PC-9 (cell line): ENCODE results near the gene TNPO2. TPM values are rescaled to one million over a fixed set of nuclear protein-coding genes. Genes with fewer than 3 reads are reported as not detected.

Source experiments
- BruUV-seq: library from RNA; stranded (reverse); fragments of 400-500 nt; replicated peaks from 2 replicates; lab custom pipeline; 2021; lab: Mats Ljungman, UMichigan
- CTCF ChIA-PET: fragments of 300-600 bp; sonication (Branson Sonifier 250); formaldehyde crosslinking; loops from one replicate; lab custom pipeline; 2022; ENCODE audit warnings: antibody characterized with exemption; lab: Charles Lee
- POLR2A ChIA-PET: fragments of 300-600 bp; sonication (Branson Sonifier 250); formaldehyde crosslinking; loops from one replicate; lab custom pipeline; 2022; ENCODE audit warnings: antibody characterized with exemption; ENCODE audit not compliant: unreplicated experiment; lab: Charles Lee
- DNase-seq, 2 experiments: peaks; one replicate each; pipeline versions ENCODE4 v3.0.0 to v3.0.0-alpha.2; 2015 to 2022; ENCODE audit warnings: mixed read lengths in 1 of 2
- H2AFZ ChIP-seq: fragments of 200-600 bp; sonication (generic); 2 replicates; pipeline ENCODE4 v1.8.1; 2017; ENCODE audit warnings: antibody characterized with exemption
- H3F3A ChIP-seq: fragments of 200-600 bp; sonication (generic); 2 replicates; pipeline ENCODE4 v1.8.1; 2017; ENCODE audit warnings: antibody characterized with exemption, mild to moderate bottlenecking, low read depth; ENCODE audit not compliant: insufficient read depth
- H3K27ac ChIP-seq: fragments of 200-600 bp; sonication (generic); 2 replicates; pipeline ENCODE4 v1.6.1; 2016; ENCODE audit warnings: mixed run types
- H3K27me3 ChIP-seq: fragments of 200-600 bp; sonication (generic); 2 replicates; pipeline ENCODE4 v1.6.1; 2016; ENCODE audit warnings: low read depth, mixed run types; ENCODE audit not compliant: insufficient read depth
- H3K36me3 ChIP-seq: fragments of 200-600 bp; sonication (generic); 2 replicates; pipeline ENCODE4 v1.6.1; 2016; ENCODE audit warnings: low read depth, mixed run types
- H3K4me1 ChIP-seq: fragments of 200-600 bp; sonication (generic); replicated peaks from 2 replicates; pipeline ENCODE4 v1.6.1; 2016; ENCODE audit warnings: mixed run types; ENCODE audit not compliant: insufficient read depth
- H3K4me2 ChIP-seq: fragments of 200-600 bp; sonication (generic); 2 replicates; pipeline ENCODE4 v1.6.1; 2017; ENCODE audit warnings: mixed run types
- H3K4me3 ChIP-seq: fragments of 200-600 bp; sonication (generic); 2 replicates; pipeline ENCODE4 v1.6.1; 2016; ENCODE audit warnings: mixed run types
- H3K79me2 ChIP-seq: fragments of 200-600 bp; sonication (generic); 2 replicates; pipeline ENCODE4 v1.6.1; 2017; ENCODE audit warnings: low read depth, mixed run types
- H3K9me2 ChIP-seq: fragments of 200-600 bp; sonication (generic); 2 replicates; pipeline ENCODE4 v1.8.1; 2017; ENCODE audit warnings: mild to moderate bottlenecking; ENCODE audit not compliant: insufficient read depth
- H3K9me3 ChIP-seq: fragments of 200-600 bp; sonication (generic); 2 replicates; pipeline ENCODE4 v1.8.1; 2016; ENCODE audit warnings: low read depth; ENCODE audit not compliant: insufficient read depth
- H4K20me1 ChIP-seq: fragments of 200-600 bp; sonication (generic); 2 replicates; pipeline ENCODE4 v1.8.1; 2017; ENCODE audit not compliant: insufficient read depth
- CTCF ChIP-seq: fragments of 200-600 bp; sonication (generic); conservative IDR thresholded peaks from 2 replicates; pipeline ENCODE4 v1.6.1; 2017; ENCODE audit warnings: mixed run types, antibody characterized with exemption, mild to moderate bottlenecking, moderate library complexity
- EZH2 ChIP-seq: fragments of 200-600 bp; sonication (generic); IDR thresholded peaks from 2 replicates; pipeline ENCODE4 v1.8.0; 2017; ENCODE audit warnings: antibody characterized with exemption, low read depth
- intact Hi-C: fragments of 100-400 bp; cut with micrococcal nuclease; formaldehyde crosslinking; loops from one replicate; pipeline ENCODE4 v1.10.0; 2022; ENCODE audit not compliant: unreplicated experiment
- total RNA-seq: library from RNA; stranded (reverse); gene quantifications from 2 replicates; pipeline ENCODE4 v1.2.3, GENCODE V29; 2021

Gene TNPO2
- total RNA-seq, 1 experiment from 2014 or later, result 77.5 TPM

GRCh38 chr19:12711187-12711586, 12.5 kb downstream of the TNPO2 start:
- TF ChIP-seq EZH2 (no peak), CTCF (no peak)
- ChIA-PET CTCF (no interaction called here), POLR2A (no interaction called here)
- Histone ChIP-seq H3K27me3 (no peaks in the 10 kb centered on the region), H3K4me1 (no peaks in the 10 kb centered on the region), H3K9me2 (no peaks in the 10 kb centered on the region), H3K27ac (no peak overlapping the region), H3K9me3 (no peaks in the 10 kb centered on the region), H3F3A (peaks cover 45% of the 10 kb centered on the region), H3K36me3 (peaks cover 44% of the 10 kb centered on the region), H3K4me2 (no peak overlapping the region), H3K79me2 (peaks cover 13% of the 10 kb centered on the region; the same call in 1 of the 2 replicates), H2AFZ (no peak overlapping the region), H4K20me1 (peaks cover 12% of the 10 kb centered on the region), H3K4me3 (no peak overlapping the region)
- no TSS peak for BruUV-seq
- no peak for DNase-seq
- intact Hi-C loops, result no loop called here

DNA sequence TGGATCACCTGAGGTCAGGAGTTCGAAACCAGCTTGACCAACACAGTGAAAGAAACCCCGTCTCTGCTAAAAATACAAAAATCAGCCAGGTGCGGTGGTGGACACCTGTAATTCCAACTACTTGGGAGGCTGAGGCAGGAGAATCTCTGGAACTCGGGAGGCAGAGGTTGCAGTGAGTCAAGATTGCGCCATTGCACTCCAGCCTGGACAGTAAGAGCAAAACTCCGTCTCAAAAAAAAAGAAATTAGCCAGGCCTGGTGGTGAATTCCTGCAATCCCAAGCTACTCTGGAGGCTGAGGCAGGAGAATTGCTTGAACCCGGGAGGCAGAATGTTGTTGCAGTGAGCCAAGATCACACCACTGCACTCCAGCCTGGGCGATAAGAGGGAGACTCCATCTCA, 15.1 kb downstream of the TNPO2 start:
- TF ChIP-seq EZH2 (no peak), CTCF (no peak)
- Histone ChIP-seq H3F3A (peaks cover 36% of the 10 kb centered on the region), H3K9me3 (no peaks in the 10 kb centered on the region), H3K27ac (no peak overlapping the region), H4K20me1 (peaks cover 14% of the 10 kb centered on the region), H3K36me3 (peaks cover 46% of the 10 kb centered on the region), H3K79me2 (no peaks in the 10 kb centered on the region; the same call in 1 of the 2 replicates), H3K4me3 (no peak overlapping the region), H3K4me1 (no peaks in the 10 kb centered on the region), H3K9me2 (no peaks in the 10 kb centered on the region), H3K27me3 (no peaks in the 10 kb centered on the region), H3K4me2 (no peak overlapping the region), H2AFZ (no peak overlapping the region)
- BruUV-seq, result no TSS peak
- DNase-seq, result no peak
- CTCF ChIA-PET, result interaction anchor here (0.5 to 0.7 kb wide), 2 partner anchors 52 to 1794 kb away, joined by 4 to 5 read pairs; no protein-coding TSS in a partner anchor
- intact Hi-C loops, result no loop called here
- POLR2A ChIA-PET, result interaction anchor here (0.5 kb wide), 1 partner anchor 23 kb away, joined by 3 read pairs; no protein-coding TSS in a partner anchor

DNA sequence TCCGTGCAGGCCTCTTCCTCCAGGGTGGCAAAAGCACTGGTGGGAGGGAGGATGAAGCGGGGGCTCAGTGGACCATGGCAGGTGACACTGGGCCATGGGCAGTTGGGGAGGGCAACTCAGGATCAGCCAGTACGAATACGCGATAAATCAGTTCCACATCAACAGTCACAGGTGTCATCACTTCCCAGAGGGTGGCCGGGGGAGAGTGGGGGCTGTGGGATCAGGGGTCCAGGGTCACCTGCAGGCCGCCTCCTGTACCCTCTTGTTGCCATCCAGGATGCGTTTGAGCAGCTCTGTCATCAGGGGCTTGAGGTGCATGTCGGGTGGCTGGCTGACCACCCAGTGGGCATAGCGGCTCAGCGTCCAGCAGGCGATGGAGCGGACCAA, 17.4 kb downstream of the TNPO2 start:
- no peak for DNase-seq
- H2AFZ ChIP-seq, result no peak overlapping the region
- H3K79me2 ChIP-seq, result no peaks in the 10 kb centered on the region; the same call in 1 of the 2 replicates
- H4K20me1 ChIP-seq, result peaks cover 20% of the 10 kb centered on the region
- H3K27me3 ChIP-seq, result no peaks in the 10 kb centered on the region
- no peak for TF ChIP-seq EZH2
- no peak for TF ChIP-seq CTCF
- H3K4me2 ChIP-seq, result no peak overlapping the region
- ChIA-PET POLR2A (no interaction called here), CTCF (no interaction called here)
- peaks cover 31% of the 10 kb centered on the region for H3F3A ChIP-seq
- H3K27ac ChIP-seq, result no peak overlapping the region
- peaks cover 45% of the 10 kb centered on the region for H3K36me3 ChIP-seq
- no TSS peak for BruUV-seq
- no peaks in the 10 kb centered on the region for H3K9me2 ChIP-seq
- intact Hi-C loops, result no loop called here
- H3K9me3 ChIP-seq, result no peaks in the 10 kb centered on the region
- no peaks in the 10 kb centered on the region for H3K4me1 ChIP-seq
- H3K4me3 ChIP-seq, result no peak overlapping the region
